D721Med (cell line): Measurements from ENCODE around the gene ZNF175.

Source experiments
- DNase-seq: peaks from one replicate; pipeline ENCODE4 v3.0.0; 2011; ENCODE audit warnings: low spot score; ENCODE audit not compliant: insufficient read length
- FAIRE-seq: peaks from 2 replicates; lab custom pipeline; 2011; peaks lifted over from hg19 to GRCh38; lab: Jason Lieb, UNC
- CTCF ChIP-seq: IDR thresholded peaks from 2 replicates; pipeline ENCODE4 v1.5.1; 2012; ENCODE audit warnings: mild to moderate bottlenecking, control low read depth; ENCODE audit not compliant: insufficient read depth; ENCODE audit errors: missing control alignments

Gene ZNF175

GRCh38 chr19:51632126-51632525 is 61.0 kb downstream of the ZNF175 start:
- no peak for FAIRE-seq
- DNase-seq = no peak

GRCh38 chr19:51637362-51637978 is 66.4 kb downstream of the ZNF175 start:
- peak; percentile 46 for TF ChIP-seq CTCF
- DNase-seq (no peak), FAIRE-seq (no peak)

More at GRCh38 chr19:51632126-51632525, 61.0 kb downstream of the ZNF175 start:
- no peak for TF ChIP-seq CTCF

- no peak for TF ChIP-seq CTCF
- DNase-seq = no peak
- FAIRE-seq = no peak
Observed at GRCh38 chr19:51639916-51640315, 68.8 kb downstream of the ZNF175 start.

- TF ChIP-seq CTCF = no peak
- no peak for FAIRE-seq
Observed at GRCh38 chr19:51640386-51640785, 69.3 kb downstream of the ZNF175 start.

GRCh38 chr19:51641648-51642047 is 70.6 kb downstream of the ZNF175 start:
- DNase-seq (no peak), FAIRE-seq (no peak)
- TF ChIP-seq CTCF = no peak

More at GRCh38 chr19:51640386-51640785, 69.3 kb downstream of the ZNF175 start:
- DNase-seq = no peak
